AG10803 (cell line): Measurements from ENCODE around the gene PRB2.
"Not testable (repeated sequence)": the region's sequence is repeated elsewhere in the genome, so short reads cannot be mapped to it uniquely, and the experiment has no call there.

Experiments used
- DNase-seq: peaks from one replicate; pipeline ENCODE4 v3.0.0; 2010; ENCODE audit warnings: low read depth
- H3K4me3 ChIP-seq: 2 replicates; pipeline ENCODE4 v1.5.1; 2011; ENCODE audit warnings: mild to moderate bottlenecking, low read length, control low read depth
- CTCF ChIP-seq: conservative IDR thresholded peaks from 2 replicates; pipeline ENCODE4 v1.5.1; 2011; ENCODE audit warnings: mild to moderate bottlenecking, low read length, control low read depth, inconsistent platforms

The PRB2 gene

GRCh38 chr12:11395467-11395866 is at the start of gene PRB2:
TSS of gene PRB2 (minus strand) at chr12:11395567. CDS start at chr12:11395529, 38 bp downstream.
- not testable (repeated sequence) for DNase-seq

DNA sequence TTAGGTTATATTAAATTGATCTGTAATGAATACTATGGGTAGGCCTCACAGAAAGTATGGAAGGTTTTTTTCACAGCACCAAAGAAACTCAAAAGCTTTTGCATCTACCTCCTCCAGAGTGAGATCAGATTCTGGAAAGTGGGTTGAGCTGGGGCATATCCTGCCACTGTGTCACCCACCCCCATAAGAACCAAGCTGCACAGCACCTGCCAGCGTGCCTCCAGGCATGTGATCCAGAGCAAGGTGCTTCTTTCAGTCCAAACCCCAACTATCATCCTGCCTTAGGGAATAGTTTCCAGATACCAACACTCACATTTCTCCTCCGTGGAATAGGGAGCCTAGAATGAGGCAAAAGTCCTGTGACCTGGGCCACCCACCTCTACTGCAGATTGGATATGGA is 42.6 kb upstream of the PRB2 start:
- DNase-seq = no peak
- no peak for TF ChIP-seq CTCF
- H3K4me3 ChIP-seq = no peak overlapping the region

More at GRCh38 chr12:11395467-11395866, at the start of gene PRB2:
- H3K4me3 ChIP-seq = not testable (repeated sequence)

DNA sequence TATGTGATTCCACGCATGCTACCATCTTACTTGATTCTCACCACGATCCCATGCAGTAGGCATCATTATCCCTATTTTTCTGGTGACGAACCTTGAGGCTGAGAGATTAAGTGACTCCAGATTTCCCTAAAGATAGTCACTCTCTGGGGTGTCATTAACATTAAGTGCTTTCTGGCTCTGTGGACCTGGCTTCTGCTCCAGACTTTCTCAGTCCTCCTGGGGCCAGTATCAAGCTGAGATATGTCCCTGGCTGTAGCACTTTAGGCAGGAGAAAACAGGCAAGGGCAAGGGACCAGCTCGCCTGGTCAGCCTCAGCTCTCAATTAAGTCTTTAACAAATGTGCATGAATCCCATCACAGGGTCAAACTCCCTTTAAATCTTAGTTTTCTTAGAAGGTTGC is 38.3 kb upstream of the PRB2 start:
- no peak overlapping the region for H3K4me3 ChIP-seq
- no peak for DNase-seq
- TF ChIP-seq CTCF = no peak

DNA sequence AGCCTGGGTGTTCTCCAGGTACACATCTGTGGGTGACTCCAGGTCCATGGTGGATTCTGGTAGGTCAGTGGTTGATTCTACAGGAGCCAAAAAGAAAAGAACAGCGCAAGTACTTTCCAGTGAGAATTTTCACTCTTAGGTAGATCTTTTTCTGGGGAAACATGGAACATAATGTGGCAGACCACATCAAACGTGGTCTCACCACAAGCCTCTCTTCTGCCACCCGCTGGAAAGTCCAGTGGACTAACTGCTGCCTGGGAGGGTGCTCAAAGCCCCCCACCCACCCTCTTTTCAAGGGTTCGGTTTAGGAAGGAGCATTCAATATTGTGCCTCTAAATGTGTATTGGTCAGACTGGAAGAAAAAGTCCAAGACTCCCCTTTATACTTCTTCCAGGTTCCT is 36.1 kb upstream of the PRB2 start:
- H3K4me3 ChIP-seq = no peak overlapping the region
- no peak for DNase-seq
- no peak for TF ChIP-seq CTCF

- no peak overlapping the region for H3K4me3 ChIP-seq
- no peak for TF ChIP-seq CTCF
Observed at GRCh38 chr12:11427341-11427740, 32.0 kb upstream of the PRB2 start.

GRCh38 chr12:11412731-11413130 is 17.4 kb upstream of the PRB2 start:
- DNase-seq = no peak
- no peak for TF ChIP-seq CTCF
- H3K4me3 ChIP-seq = no peak overlapping the region

More at GRCh38 chr12:11427341-11427740, 32.0 kb upstream of the PRB2 start:
- no peak for DNase-seq

- DNase-seq = no peak
- no peak for TF ChIP-seq CTCF
- no peak overlapping the region for H3K4me3 ChIP-seq
Observed at GRCh38 chr12:11408096-11408495, 12.7 kb upstream of the PRB2 start.

GRCh38 chr12:11397366-11397765 is 2.0 kb upstream of the PRB2 start:
- DNase-seq = no peak
- TF ChIP-seq CTCF = no peak
- H3K4me3 ChIP-seq = no peak overlapping the region

DNA sequence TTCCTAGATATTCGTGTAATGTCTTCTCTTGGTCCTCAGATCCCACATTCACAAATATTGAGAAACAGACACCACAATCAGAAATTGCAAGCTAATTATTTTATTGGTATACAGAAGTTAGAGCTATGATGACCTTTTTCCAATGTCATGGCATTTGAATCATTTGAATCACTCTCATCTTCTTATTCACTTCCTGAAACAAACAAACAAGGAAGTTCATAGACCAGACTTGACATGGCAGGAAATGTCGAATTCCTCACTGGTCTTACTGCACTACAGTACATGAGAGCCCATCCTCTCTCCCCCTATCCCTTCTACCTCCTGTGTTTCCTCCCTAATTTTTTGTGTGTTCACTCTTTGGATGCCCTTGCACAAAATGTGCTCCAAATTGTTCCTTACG is 3.9 kb downstream of the PRB2 start:
- not testable (repeated sequence) for H3K4me3 ChIP-seq, DNase-seq

DNA sequence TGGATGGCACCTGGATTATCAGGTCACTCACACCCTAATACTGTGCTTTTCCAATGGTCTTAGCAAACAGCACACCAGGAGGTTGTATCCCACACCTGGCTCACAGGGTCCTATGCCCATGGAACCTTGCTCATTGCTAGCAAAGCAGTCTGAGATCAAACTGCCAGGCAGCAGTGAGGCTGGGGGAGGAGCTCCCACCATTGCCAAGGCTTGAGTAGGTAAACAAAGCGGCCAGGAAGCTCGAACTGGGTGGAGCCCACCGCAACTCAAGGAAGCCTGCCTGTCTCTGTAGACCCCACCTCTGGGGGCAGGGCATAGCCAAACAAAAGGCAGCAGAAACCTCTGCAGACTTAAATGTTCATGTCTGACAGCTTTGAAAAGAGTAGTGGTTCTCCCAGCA is 17.9 kb downstream of the PRB2 start:
- not testable (repeated sequence) for H3K4me3 ChIP-seq, DNase-seq
